ENCODE data around the gene CDK2AP2.
A peak's percentile ranks its signal among the peaks of the same experiment; 100 is the strongest.
"Not testable (repeated sequence)": the region's sequence is repeated elsewhere in the genome, so short reads cannot be mapped to it uniquely, and the experiment has no call there.

Gene CDK2AP2

GRCh38 chr11:67489203-67489884 is 18.6 kb downstream of the CDK2AP2 start:
- in situ Hi-C loops (cut with HindIII; ENCODE audit: low pct_unique_long_range_greater_than_20kb, low sequenced_read_pairs): no loop called here
- no peak for DNase-seq (ENCODE audit: low read depth in 1 of 2, low spot score in 1 of 2)
- no peak for TF ChIP-seq JUND (IDR thresholded peaks at IDR 0.05; ENCODE audit: low read depth)

- no peak for TF ChIP-seq JUND (IDR thresholded peaks at IDR 0.05; ENCODE audit: low read depth)
- DNase-seq (ENCODE audit: low read depth in 1 of 2, low spot score in 1 of 2): no peak
- in situ Hi-C loops (cut with HindIII; ENCODE audit: low pct_unique_long_range_greater_than_20kb, low sequenced_read_pairs): no loop called here
These were observed 21.3 kb downstream of the CDK2AP2 start for GRCh38 chr11:67486481-67487195.

- in situ Hi-C loops (cut with HindIII; ENCODE audit: low pct_unique_long_range_greater_than_20kb, low sequenced_read_pairs); DNase-seq (ENCODE audit: low read depth in 1 of 2, low spot score in 1 of 2): not testable (repeated sequence)
These were observed 22.0 kb downstream of the CDK2AP2 start for GRCh38 chr11:67485873-67486361.

- no peak for DNase-seq (ENCODE audit: low read depth in 1 of 2, low spot score in 1 of 2)
- in situ Hi-C loops (cut with HindIII; ENCODE audit: low pct_unique_long_range_greater_than_20kb, low sequenced_read_pairs): no loop called here
These were observed 23.1 kb downstream of the CDK2AP2 start for GRCh38 chr11:67484847-67485311.

GRCh38 chr11:67483831-67484665 is 23.9 kb downstream of the CDK2AP2 start:
- TF ChIP-seq JUND (IDR thresholded peaks at IDR 0.05; ENCODE audit: low read depth): no peak
- DNase-seq (ENCODE audit: low read depth in 1 of 2, low spot score in 1 of 2): no peak
- in situ Hi-C loops (cut with HindIII; ENCODE audit: low pct_unique_long_range_greater_than_20kb, low sequenced_read_pairs): no loop called here

More at GRCh38 chr11:67484847-67485311, 23.1 kb downstream of the CDK2AP2 start:
- TF ChIP-seq JUND (IDR thresholded peaks at IDR 0.05; ENCODE audit: low read depth): no peak

- in situ Hi-C loops (cut with HindIII; ENCODE audit: low pct_unique_long_range_greater_than_20kb, low sequenced_read_pairs): no loop called here
- peak; percentile 99 to 100 for DNase-seq (ENCODE audit: low read depth in 1 of 2, low spot score in 1 of 2)
- no peak for TF ChIP-seq JUND (IDR thresholded peaks at IDR 0.05; ENCODE audit: low read depth)
These were observed 24.8 kb downstream of the CDK2AP2 start, which contains the start of gene AIP for GRCh38 chr11:67482827-67483798. TSS of gene AIP (plus strand) at chr11:67483026. CDS start at chr11:67483159, 133 bp downstream.

GRCh38 chr11:67482275-67482826 is 25.6 kb downstream of the CDK2AP2 start:
- in situ Hi-C loops (cut with HindIII; ENCODE audit: low pct_unique_long_range_greater_than_20kb, low sequenced_read_pairs): no loop called here
- DNase-seq (ENCODE audit: low read depth in 1 of 2, low spot score in 1 of 2): no peak

GRCh38 chr11:67477344-67478050 is 30.5 kb downstream of the CDK2AP2 start:
- in situ Hi-C loops (cut with HindIII; ENCODE audit: low pct_unique_long_range_greater_than_20kb, low sequenced_read_pairs); DNase-seq (ENCODE audit: low read depth in 1 of 2, low spot score in 1 of 2): not testable (repeated sequence)

More at GRCh38 chr11:67482275-67482826, 25.6 kb downstream of the CDK2AP2 start:
- no peak for TF ChIP-seq JUND (IDR thresholded peaks at IDR 0.05; ENCODE audit: low read depth)

- in situ Hi-C loops (cut with HindIII; ENCODE audit: low pct_unique_long_range_greater_than_20kb, low sequenced_read_pairs); DNase-seq (ENCODE audit: low read depth in 1 of 2, low spot score in 1 of 2): not testable (repeated sequence)
These were observed 31.3 kb downstream of the CDK2AP2 start for GRCh38 chr11:67476692-67477091.

GRCh38 chr11:67472882-67473281 is 35.1 kb downstream of the CDK2AP2 start:
- no peak for DNase-seq (ENCODE audit: low read depth in 1 of 2, low spot score in 1 of 2)
- in situ Hi-C loops (cut with HindIII; ENCODE audit: low pct_unique_long_range_greater_than_20kb, low sequenced_read_pairs): no loop called here
- TF ChIP-seq JUND (IDR thresholded peaks at IDR 0.05; ENCODE audit: low read depth): no peak

Measured in T47D (cell line).